ENCODE data around the gene LRBA. TPM values are rescaled to one million over a fixed set of nuclear protein-coding genes. Genes with fewer than 3 reads are reported as not detected.

The LRBA gene
- total and polyA plus RNA-seq, 2 donors (not counting 3 experiments of a cell fraction or from before 2014, with no cell fraction given), result 18.0 to 35.1 TPM

GRCh38 chr4:150247184-150247583, 767.9 kb downstream of the LRBA start:
- CTCF ChIA-PET, result interaction anchor here (6.6 kb wide), 1 partner anchor 37 kb away, joined by 100 read pairs; no protein-coding TSS in a partner anchor
- peak; percentile 46 for FAIRE-seq
- dilution Hi-C loops (cut with MboI; ENCODE audit: extremely low pct_ligation_motif_present, low sequenced_read_pairs), result no loop called here

More at GRCh38 chr4:150247184-150247583, 767.9 kb downstream of the LRBA start:
- DNase-seq (ENCODE audit: low read depth, low spot score), result no peak
- no peaks in the 10 kb centered on the region for H3K27me3 ChIP-seq (ENCODE audit: control insufficient read depth in 2 of 2, insufficient read depth in 2 of 2, low read length in 2 of 2)
- H3K27ac ChIP-seq (ENCODE audit: insufficient read depth, low read depth, low read length), result no peak overlapping the region
- no peaks in the 10 kb centered on the region for H4K20me1 ChIP-seq (replicated peaks; ENCODE audit: control insufficient read depth, extremely low read depth, insufficient read depth, low read length)
- no peaks in the 10 kb centered on the region for H3K4me1 ChIP-seq (ENCODE audit: control insufficient read depth, extremely low read depth, insufficient read depth, low read length)
- H3K36me3 ChIP-seq (ENCODE audit: control insufficient read depth in 2 of 2, extremely low read depth in 1 of 2, insufficient read depth in 2 of 2, low read length in 2 of 2), result no peaks in the 10 kb centered on the region
- H3K9ac ChIP-seq (replicated peaks; ENCODE audit: extremely low read depth, insufficient read depth, low read length), result no peak overlapping the region
- H2AFZ ChIP-seq (ENCODE audit: low read depth, low read length), result no peak overlapping the region
- BruUV-seq (replicated peaks), result no TSS peak
- TF ChIP-seq FOS (IDR thresholded peaks at IDR 0.05; ENCODE audit: borderline replicate concordance, insufficient read depth, low read length) (no peak), POLR2AphosphoS5 (IDR thresholded peaks at IDR 0.05; ENCODE audit: insufficient read depth, low read depth, low read length) (no peak), POLR2A (IDR thresholded peaks at IDR 0.05; ENCODE audit: low read depth, low read length) (no peak), JUN (IDR thresholded peaks at IDR 0.05; ENCODE audit: borderline replicate concordance, insufficient read depth, insufficient read length, low read depth) (no peak), EZH2 (IDR thresholded peaks at IDR 0.05; ENCODE audit: borderline replicate concordance, low read depth, low read length, severe bottlenecking) (no peak), MAX (IDR thresholded peaks at IDR 0.05; ENCODE audit: insufficient read depth, insufficient read length) (no peak), GATA2 (IDR thresholded peaks at IDR 0.05; ENCODE audit: insufficient read depth, insufficient read length, low read depth, low read length) (no peak), MYC (IDR thresholded peaks at IDR 0.05; ENCODE audit: low read depth, low read length) (no peak), CTCF (IDR thresholded peaks at IDR 0.05; ENCODE audit: extremely low read depth in 1 of 2, insufficient read depth in 1 of 2, low read depth in 1 of 2, low read length in 2 of 2) (no peak)
- no peaks in the 10 kb centered on the region for H3K79me2 ChIP-seq (ENCODE audit: control insufficient read depth, insufficient read depth, low read length)
- no peak overlapping the region for H3K4me2 ChIP-seq (ENCODE audit: insufficient read depth, low read length)
- no peaks in the 10 kb centered on the region for H3K9me3 ChIP-seq (replicated peaks; ENCODE audit: control insufficient read depth, insufficient read depth, low read length)
- intact Hi-C loops (cut with micrococcal nuclease), result no loop called here
- H3K4me3 ChIP-seq (replicated peaks in 1 of 3; ENCODE audit: insufficient read depth in 1 of 3, low read depth in 1 of 3, low read length in 3 of 3), result no peak overlapping the region
- POLR2A ChIA-PET, result no interaction called here
- no peaks in the 10 kb centered on the region for H3K9me1 ChIP-seq (replicated peaks; ENCODE audit: control insufficient read depth, extremely low read depth, insufficient read depth, low read length)
